IMR-90 (cell line): ENCODE data around the gene FNDC3B. TPM values are rescaled to one million over a fixed set of nuclear protein-coding genes. Genes with fewer than 3 reads are reported as not detected.

ENCODE experiments used
- ATAC-seq: fragments of 200-7000 bp; cut with Tn5 transposase; 2 replicates; pipeline ENCODE4 v1.9.1; 2020; ENCODE audit warnings: low read depth, mild to moderate bottlenecking, moderate library complexity
- BruUV-seq: library from RNA; stranded (reverse); fragments of 400-500 nt; replicated peaks from 2 replicates; lab custom pipeline; 2021; lab: Mats Ljungman, UMichigan
- CTCF ChIA-PET: fragments of 300-600 bp; formaldehyde crosslinking; extraction: SDS; loops from one replicate; lab custom pipeline; 2021; ENCODE audit warnings: antibody characterized with exemption; lab: Yijun Ruan, JAX
- POLR2A ChIA-PET: fragments of 300-600 bp; sonication (Branson Sonifier 250); formaldehyde crosslinking; loops from one replicate; lab custom pipeline; 2022; ENCODE audit warnings: antibody characterized with exemption; ENCODE audit not compliant: unreplicated experiment; lab: Charles Lee
- DNase-seq: peaks from one replicate; pipeline ENCODE4 v3.0.0; 2013
- H2AFZ ChIP-seq: replicated peaks from 2 replicates; pipeline ENCODE3; 2013; ENCODE audit warnings: low read length, mild to moderate bottlenecking; ENCODE audit not compliant: poor library complexity
- H2AK5ac ChIP-seq: 2 replicates; pipeline ENCODE4 v1.6.1; 2013; ENCODE audit warnings: low read depth, low read length, inconsistent platforms
- H2AK9ac ChIP-seq: replicated peaks from 2 replicates; pipeline ENCODE3; 2013; ENCODE audit warnings: mild to moderate bottlenecking, low read depth, low read length, moderate library complexity; ENCODE audit not compliant: poor library complexity
- H2BK120ac ChIP-seq: 2 replicates; pipeline ENCODE4 v1.6.1; 2013; ENCODE audit warnings: low read depth, low read length, inconsistent platforms
- H2BK15ac ChIP-seq: 3 replicates; pipeline ENCODE4 v1.6.1; 2013; ENCODE audit warnings: low read depth, low read length, inconsistent platforms
- H2BK20ac ChIP-seq: 2 replicates; pipeline ENCODE4 v1.6.1; 2013; ENCODE audit warnings: low read depth, mild to moderate bottlenecking, inconsistent platforms, low read length, moderate library complexity
- H2BK5ac ChIP-seq: 2 replicates; pipeline ENCODE4 v1.6.1; 2013; ENCODE audit warnings: mild to moderate bottlenecking, low read depth, low read length, inconsistent platforms; ENCODE audit not compliant: poor library complexity, severe bottlenecking
- H3K14ac ChIP-seq: replicated peaks from 2 replicates; pipeline ENCODE4 v1.6.1; 2013; ENCODE audit warnings: low read depth, low read length, inconsistent platforms
- H3K18ac ChIP-seq: 2 replicates; pipeline ENCODE4 v1.6.1; 2013; ENCODE audit warnings: low read depth, low read length, control low read depth
- H3K23ac ChIP-seq: 2 replicates; pipeline ENCODE4 v1.6.1; 2013; ENCODE audit warnings: low read depth, low read length, inconsistent platforms
- H3K27ac ChIP-seq: 2 replicates; pipeline ENCODE4 v1.5.1; 2013; ENCODE audit warnings: mild to moderate bottlenecking, control low read depth, low read length; ENCODE audit not compliant: insufficient read depth
- H3K27me3 ChIP-seq: 2 replicates; pipeline ENCODE4 v1.6.1; 2013; ENCODE audit warnings: low read length; ENCODE audit not compliant: control insufficient read depth, insufficient read depth
- H3K36me3 ChIP-seq: 2 replicates; pipeline ENCODE4 v1.6.1; 2013; ENCODE audit warnings: low read length, mixed read lengths; ENCODE audit not compliant: control insufficient read depth, insufficient read depth
- H3K4ac ChIP-seq: 2 replicates; pipeline ENCODE4 v1.6.1; 2013; ENCODE audit warnings: low read depth, low read length, inconsistent platforms
- H3K4me1 ChIP-seq: 2 replicates; pipeline ENCODE4 v1.6.1; 2013; ENCODE audit warnings: low read length, mixed read lengths; ENCODE audit not compliant: control insufficient read depth, insufficient read depth
- H3K4me2 ChIP-seq: 2 replicates; pipeline ENCODE4 v1.6.1; 2013; ENCODE audit warnings: low read depth, mild to moderate bottlenecking, control low read depth, low read length, moderate library complexity
- H3K4me3 ChIP-seq: 2 replicates; pipeline ENCODE4 v1.5.1; 2013; ENCODE audit warnings: low read depth, mild to moderate bottlenecking, control low read depth, low read length, moderate library complexity; ENCODE audit not compliant: insufficient read depth
- H3K56ac ChIP-seq: 2 replicates; pipeline ENCODE4 v1.6.1; 2013; ENCODE audit warnings: low read length, inconsistent platforms; ENCODE audit not compliant: insufficient read depth; ENCODE audit errors: extremely low read depth
- H3K79me1 ChIP-seq, 2 experiments: 2 replicates each; pipeline ENCODE4 v1.6.1; 2013; ENCODE audit warnings: low read length in 2 of 2, inconsistent platforms in 1 of 2, low read depth in 1 of 2
- H3K9ac ChIP-seq: 2 replicates; pipeline ENCODE4 v1.6.1; 2013; ENCODE audit warnings: low read depth, low read length, control low read depth
- H3K9me1 ChIP-seq: 2 replicates; pipeline ENCODE4 v1.6.1; 2013; ENCODE audit warnings: low read length, inconsistent platforms; ENCODE audit not compliant: insufficient read depth
- H3K9me3 ChIP-seq: 2 replicates; pipeline ENCODE4 v1.6.1; 2013; ENCODE audit warnings: low read length; ENCODE audit not compliant: control insufficient read depth, insufficient read depth
- H4K20me1 ChIP-seq: 2 replicates; pipeline ENCODE4 v1.6.1; 2013; ENCODE audit warnings: low read length, inconsistent platforms; ENCODE audit not compliant: insufficient read depth
- H4K5ac ChIP-seq: 2 replicates; pipeline ENCODE4 v1.6.1; 2013; ENCODE audit warnings: mild to moderate bottlenecking, low read depth, low read length, control low read depth
- H4K8ac ChIP-seq, 2 experiments: 2 replicates each; pipeline ENCODE4 v1.6.1; 2013; ENCODE audit warnings: low read depth in 2 of 2, low read length in 2 of 2, control low read depth in 1 of 2, inconsistent platforms in 1 of 2
- H4K91ac ChIP-seq: 2 replicates; pipeline ENCODE4 v1.6.1; 2013; ENCODE audit warnings: low read depth, low read length, inconsistent platforms; ENCODE audit not compliant: insufficient read depth
- BHLHE40 ChIP-seq: fragments of 150-350 bp; IDR thresholded peaks from 2 replicates; pipeline ENCODE4 v1.6.1; 2016; ENCODE audit warnings: mild to moderate bottlenecking, low read depth, low read length
- CEBPB ChIP-seq: IDR thresholded peaks from 2 replicates; pipeline ENCODE4 v1.6.1; 2012; ENCODE audit warnings: low read depth, low read length, improper control_type of control experiment
- CTCF ChIP-seq: conservative IDR thresholded peaks from 2 replicates; pipeline ENCODE4 v1.5.1; 2012; ENCODE audit warnings: mild to moderate bottlenecking, low read depth, low read length, improper control_type of control experiment
- MAFK ChIP-seq: IDR thresholded peaks from 2 replicates; pipeline ENCODE4 v1.6.1; 2012; ENCODE audit warnings: low read depth, low read length, improper control_type of control experiment
- MAZ ChIP-seq: IDR thresholded peaks from 2 replicates; pipeline ENCODE4 v1.6.1; 2012; ENCODE audit warnings: low read depth, mild to moderate bottlenecking, low read length, improper control_type of control experiment, moderate library complexity, borderline replicate concordance
- MXI1 ChIP-seq: IDR thresholded peaks from 2 replicates; pipeline ENCODE4 v1.6.1; 2012; ENCODE audit warnings: low read depth, mild to moderate bottlenecking, low read length, moderate library complexity, borderline replicate concordance
- NFE2L2 ChIP-seq: fragments of 150-350 bp; IDR thresholded peaks from 2 replicates; pipeline ENCODE4 v1.6.1; 2016; ENCODE audit warnings: low read depth, mild to moderate bottlenecking, low read length
- POLR2A ChIP-seq: IDR thresholded peaks from 2 replicates; pipeline ENCODE4 v1.6.1; 2012; ENCODE audit warnings: mild to moderate bottlenecking, low read depth, low read length
- RAD21 ChIP-seq: IDR thresholded peaks from 2 replicates; pipeline ENCODE4 v1.6.1; 2012; ENCODE audit warnings: low read length, improper control_type of control experiment
- RCOR1 ChIP-seq: IDR thresholded peaks from 2 replicates; pipeline ENCODE4 v1.6.1; 2012; ENCODE audit warnings: mild to moderate bottlenecking, low read length, improper control_type of control experiment; ENCODE audit not compliant: insufficient replicate concordance
- RFX5 ChIP-seq: IDR thresholded peaks from 2 replicates; pipeline ENCODE4 v1.8.0; 2012; ENCODE audit warnings: low read depth, mild to moderate bottlenecking, low read length, moderate library complexity
- WGBS, 2 experiments: methylation state at CpG; one replicate each; pipeline versions ENCODE4 v1.1.5 to v1.1.7; 2013; ENCODE audit warnings: missing lambda C conversion rate in 2 of 2; ENCODE audit not compliant: insufficient read length in 1 of 2; ENCODE audit errors: extremely low coverage in 2 of 2; 5-methylcytosine and 5-hydroxymethylcytosine counted together
- dilution Hi-C: fragments of 300-500 bp; cut with HindIII; formaldehyde crosslinking; loops from one replicate; pipeline ENCODE4 v1.14.3; 2018; ENCODE audit warnings: low sequenced_read_pairs; ENCODE audit not compliant: unreplicated experiment
- in situ Hi-C: fragments of 300-500 bp; cut with MboI; formaldehyde crosslinking; loops from 3 replicates; pipeline ENCODE4 v1.14.3; 2019; ENCODE audit warnings: low sequenced_read_pairs, inconsistent platforms, mixed read lengths
- intact Hi-C: fragments of 100-400 bp; cut with micrococcal nuclease; formaldehyde crosslinking; loops from 2 replicates; pipeline ENCODE4 v1.10.0; 2022
- polyA plus RNA-seq, 3 experiments: library from polyadenylated mRNA; depleted of rRNA; stranded (reverse); fragments of >200 nt; gene quantifications; 2 replicates each; pipeline ENCODE4 v1.2.3, GENCODE V29; 2012; ENCODE audit warnings: low replicate concordance in 1 of 3
- total RNA-seq: library from RNA; depleted of rRNA; stranded (reverse); fragments of >200 nt; gene quantifications from 2 replicates; pipeline ENCODE4 v1.2.3, GENCODE V29; 2012
- TF ChIP-seq, protein P1 (sequence below): fragments of 150-350 bp; IDR thresholded peaks from 2 replicates; pipeline ENCODE4 v1.6.1; 2017; ENCODE audit warnings: mild to moderate bottlenecking, antibody characterized with exemption, low read length, low read depth

FNDC3B gene
- total and polyA plus RNA-seq, 2 of the 4 experiments (the other 2 are of a cell fraction): 23.9 to 150 TPM

DNA sequence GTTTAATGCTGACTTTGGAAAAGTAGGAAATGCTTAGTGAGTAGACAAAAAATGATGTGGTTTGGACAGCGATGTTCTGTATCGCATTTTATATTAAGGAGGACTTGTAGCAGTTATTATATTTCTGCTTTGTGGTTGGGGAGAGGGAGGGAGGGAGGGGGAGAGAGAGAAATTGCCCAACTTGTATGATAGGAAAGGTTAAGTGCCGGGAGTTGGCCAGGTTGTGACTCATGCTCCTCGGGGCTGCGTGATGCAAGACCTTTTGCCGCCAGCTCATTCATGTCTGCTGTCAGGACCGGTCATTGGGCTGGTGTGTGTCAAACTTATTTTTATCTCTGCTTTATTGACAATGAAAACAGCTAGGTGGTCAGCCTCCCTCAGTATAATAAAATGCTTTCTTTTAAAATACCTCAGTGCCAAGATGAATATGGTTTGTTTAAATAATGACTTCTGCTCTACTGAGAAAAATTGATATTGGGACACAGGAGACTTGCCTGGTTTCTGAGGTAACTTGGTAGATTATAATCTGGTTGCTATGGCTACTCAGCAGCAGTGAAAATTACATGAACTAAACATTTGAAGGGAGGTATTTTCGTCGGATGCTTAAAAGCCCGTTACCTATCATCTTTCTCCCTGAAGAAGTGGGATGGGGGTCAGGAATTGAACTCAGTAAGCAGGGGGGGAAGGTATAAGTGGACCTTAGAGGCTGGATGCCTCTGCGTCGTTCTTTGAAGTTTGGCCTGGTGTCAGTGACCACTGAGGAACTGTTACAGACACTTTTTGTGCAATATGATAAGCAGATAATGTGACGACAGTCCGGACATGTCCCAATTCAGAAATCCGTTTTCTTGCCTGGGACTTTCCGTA, 90.7 kb downstream of the FNDC3B start (continued):
- TF ChIP-seq MXI1 (no peak), CEBPB (peak; percentile 99), BHLHE40 (peak; percentile 56; the same call in 1 of the 2 replicates)

DNA sequence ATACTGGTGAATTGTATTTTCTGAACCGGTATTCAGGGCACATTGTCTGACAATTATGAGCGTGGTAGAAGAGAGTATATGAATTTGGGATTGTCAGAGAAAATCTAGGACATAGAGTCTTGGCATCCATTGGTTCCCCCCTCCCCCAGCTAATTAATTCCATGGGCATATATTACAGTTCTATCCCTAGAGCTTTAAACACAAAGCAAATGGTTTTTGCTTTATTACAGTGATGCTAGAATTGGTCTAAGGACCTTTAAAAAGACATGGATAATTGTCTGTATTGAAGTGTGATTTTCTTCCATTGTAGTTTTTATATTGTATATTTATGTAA, 91.3 kb downstream of the FNDC3B start:
- H3K27me3 ChIP-seq: no peaks in the 10 kb centered on the region
- no peak overlapping the region for H2AK9ac ChIP-seq
- H3K9ac ChIP-seq: no peak overlapping the region
- ATAC-seq: no peak
- peak overlapping the region; percentile 39; the same call in 1 of the 2 replicates for H3K14ac ChIP-seq
- peak overlapping the region; percentile 72 for H3K4ac ChIP-seq
- DNase-seq: no peak
- H3K23ac ChIP-seq: no peak overlapping the region
- dilution Hi-C loops (no loop called here), in situ Hi-C loops (no loop called here), intact Hi-C loops (no loop called here)
- no peak overlapping the region for H3K4me2 ChIP-seq
- H2BK120ac ChIP-seq: peak overlapping the region; percentile 38; the same call in 1 of the 2 replicates
- CTCF ChIA-PET: interaction anchor here (0.6 kb wide), 1 partner anchor 15 kb away, joined by 4 read pairs; no protein-coding TSS in a partner anchor
- no peak overlapping the region for H2AFZ ChIP-seq
- peak overlapping the region; percentile 73; the same call in 1 of the 2 replicates for H2AK5ac ChIP-seq
- no peak overlapping the region for H3K4me3 ChIP-seq
- H3K56ac ChIP-seq: no peak overlapping the region; the same call in 1 of the 2 replicates
- no peaks in the 10 kb centered on the region for H3K9me3 ChIP-seq
- H2BK15ac ChIP-seq: peak overlapping the region; percentile 63; the same call in 2 of the 3 replicates
- WGBS, 2 experiments: no CpG with 5 or more reads among the region's 2 CpGs
- H2BK5ac ChIP-seq: peak overlapping the region; percentile 47
- H3K79me1 ChIP-seq: peaks cover 40 to 78% of the 10 kb centered on the region in 2 experiments
- peak overlapping the region; percentile 6; the same call in 1 of the 2 replicates for H2BK20ac ChIP-seq
- H3K4me1 ChIP-seq: peaks cover 28% of the 10 kb centered on the region
- no TSS peak for BruUV-seq
- H4K20me1 ChIP-seq: peaks cover 61% of the 10 kb centered on the region
- peak overlapping the region; percentile 56 for H3K18ac ChIP-seq
- H3K36me3 ChIP-seq: peaks cover 7% of the 10 kb centered on the region
- H4K5ac ChIP-seq: no peak overlapping the region
- peaks cover 22% of the 10 kb centered on the region for H3K9me1 ChIP-seq
- POLR2A ChIA-PET: no interaction called here
- 0 out of 2 replicates have a peak overlapping the region, but pooled peaks have one; percentile 11 for H4K91ac ChIP-seq
- peak overlapping the region; percentile 45; the same call in 1 of the 2 replicates for H3K27ac ChIP-seq
- peak overlapping the region in 1 of 2 experiments; percentile 73; a peak in 1 of 4 replicates for H4K8ac ChIP-seq
- TF ChIP-seq MAFK: no peak
- TF ChIP-seq POLR2A: no peak
- no peak for TF ChIP-seq NFE2L2
- TF ChIP-seq RCOR1: no peak
- no peak for TF ChIP-seq RAD21
- no peak for TF ChIP-seq BHLHE40
- TF ChIP-seq, protein P1, sequence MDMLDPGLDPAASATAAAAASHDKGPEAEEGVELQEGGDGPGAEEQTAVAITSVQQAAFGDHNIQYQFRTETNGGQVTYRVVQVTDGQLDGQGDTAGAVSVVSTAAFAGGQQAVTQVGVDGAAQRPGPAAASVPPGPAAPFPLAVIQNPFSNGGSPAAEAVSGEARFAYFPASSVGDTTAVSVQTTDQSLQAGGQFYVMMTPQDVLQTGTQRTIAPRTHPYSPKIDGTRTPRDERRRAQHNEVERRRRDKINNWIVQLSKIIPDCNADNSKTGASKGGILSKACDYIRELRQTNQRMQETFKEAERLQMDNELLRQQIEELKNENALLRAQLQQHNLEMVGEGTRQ: no peak
- TF ChIP-seq MXI1: no peak
- TF ChIP-seq CTCF: no peak
- TF ChIP-seq CEBPB: no peak
- no peak for TF ChIP-seq RFX5
- no peak for TF ChIP-seq MAZ
